GM08714 (cell line): ENCODE measurements around the gene CARD11.

ENCODE experiments used
- H3K4me3 ChIP-seq: fragments of 200-500 bp; sonication (Bioruptor generic); 2 replicates; pipeline ENCODE4 v1.5.1; 2014; ENCODE audit warnings: mild to moderate bottlenecking, low read length, inconsistent platforms
- ZNF274 ChIP-seq: IDR thresholded peaks from 2 replicates; pipeline ENCODE4 v1.6.1; 2012; ENCODE audit warnings: mild to moderate bottlenecking, low read depth, low read length

CARD11 gene

DNA sequence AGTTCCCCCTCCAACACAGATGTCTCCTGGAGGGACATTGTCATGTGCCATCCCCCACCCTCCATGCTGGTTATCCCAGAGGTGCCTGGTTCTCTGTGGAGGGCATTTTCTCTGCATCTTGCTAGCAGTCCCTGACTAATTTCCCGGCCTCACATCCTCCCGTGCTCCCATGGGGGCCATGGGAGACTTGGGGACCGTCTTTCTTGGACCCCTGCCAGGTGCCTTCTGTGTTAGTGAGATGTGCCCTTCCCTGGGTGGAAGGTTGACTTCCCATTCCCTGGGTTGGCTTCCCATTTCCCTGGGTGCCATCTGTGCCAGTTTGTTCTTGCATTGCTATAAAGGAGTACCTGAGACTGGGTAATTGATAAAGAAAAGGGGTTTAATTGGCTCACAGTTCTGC is 177.1 kb downstream of the CARD11 start:
- TF ChIP-seq ZNF274: no peak
- H3K4me3 ChIP-seq: no peak overlapping the region

GRCh38 chr7:2864999-2865670 is 178.5 kb downstream of the CARD11 start:
- H3K4me3 ChIP-seq: no peak overlapping the region
- no peak for TF ChIP-seq ZNF274

DNA sequence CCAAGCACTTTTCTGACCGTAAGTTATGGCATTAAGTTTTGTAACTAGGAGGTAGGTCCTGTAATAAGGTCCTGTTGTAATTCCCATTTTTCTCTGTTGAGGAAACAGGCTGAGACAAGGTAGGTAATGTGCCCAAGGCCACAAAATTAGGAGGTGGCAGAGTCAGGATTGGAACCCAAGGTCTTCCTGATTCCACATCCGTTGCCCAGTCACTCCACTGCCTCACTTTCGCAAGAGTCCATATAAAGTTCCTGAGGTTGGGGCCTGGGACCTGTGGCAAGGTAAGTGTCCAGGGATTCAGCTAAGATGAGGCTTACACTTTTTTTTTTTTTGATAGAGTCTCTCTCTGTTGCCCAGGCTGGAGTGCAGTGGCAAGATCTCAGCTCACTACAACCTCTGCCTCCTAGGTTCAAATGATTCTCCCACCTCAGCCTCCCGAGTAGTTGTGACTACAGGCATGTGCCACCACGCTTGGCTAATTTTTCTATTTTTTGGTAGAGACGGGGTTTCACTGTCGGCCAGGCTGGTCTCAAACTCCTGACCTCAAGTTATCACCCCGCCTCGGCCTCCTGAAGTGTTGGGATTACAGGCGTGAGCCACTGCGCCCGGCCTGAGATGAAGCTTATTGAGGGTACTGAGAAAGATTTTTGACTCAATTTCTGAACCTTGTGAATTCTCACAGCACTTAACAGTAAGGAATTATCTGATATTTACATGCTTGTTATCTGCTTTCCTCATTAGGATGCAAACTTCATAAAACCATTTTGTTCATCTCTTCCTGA is 179.3 kb downstream of the CARD11 start:
- TF ChIP-seq ZNF274: no peak
- no peak overlapping the region; the same call in 1 of the 2 replicates for H3K4me3 ChIP-seq

DNA sequence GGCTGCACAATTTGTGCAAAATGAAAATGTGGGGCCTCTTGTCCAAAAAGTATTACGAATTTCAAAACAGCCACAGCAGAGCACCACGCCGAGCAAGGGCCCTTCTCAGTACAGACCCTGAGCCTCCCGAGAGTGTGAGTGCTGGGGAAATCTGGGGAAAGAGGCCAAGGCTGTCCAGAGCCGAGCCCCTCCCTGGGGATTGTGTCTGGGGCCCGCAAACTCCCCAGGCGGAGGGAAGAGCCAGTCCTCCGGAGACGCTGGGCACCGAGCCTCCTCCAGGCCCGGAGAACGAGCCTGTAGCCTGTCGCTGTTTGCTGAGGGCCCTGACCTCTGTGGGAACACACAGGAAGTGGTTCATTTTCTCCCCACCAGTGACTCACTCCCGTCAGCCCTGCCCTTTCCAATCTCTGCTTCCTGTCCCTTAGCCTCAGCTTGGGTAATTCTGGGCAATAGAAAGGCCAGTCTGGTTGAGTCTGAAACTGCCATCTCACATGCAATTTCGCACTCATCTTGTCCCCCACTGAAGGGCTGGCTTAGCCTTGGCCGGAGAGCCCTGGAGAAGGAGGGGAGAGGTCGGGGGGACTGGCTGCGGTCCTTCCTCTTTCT is 180.1 kb downstream of the CARD11 start:
- H3K4me3 ChIP-seq: peak overlapping the region; percentile 5; the same call in 1 of the 2 replicates
- no peak for TF ChIP-seq ZNF274

GRCh38 chr7:2862831-2863361 is 180.8 kb downstream of the CARD11 start:
- peak overlapping the region; percentile 5; the same call in 1 of the 2 replicates for H3K4me3 ChIP-seq
- no peak for TF ChIP-seq ZNF274

DNA sequence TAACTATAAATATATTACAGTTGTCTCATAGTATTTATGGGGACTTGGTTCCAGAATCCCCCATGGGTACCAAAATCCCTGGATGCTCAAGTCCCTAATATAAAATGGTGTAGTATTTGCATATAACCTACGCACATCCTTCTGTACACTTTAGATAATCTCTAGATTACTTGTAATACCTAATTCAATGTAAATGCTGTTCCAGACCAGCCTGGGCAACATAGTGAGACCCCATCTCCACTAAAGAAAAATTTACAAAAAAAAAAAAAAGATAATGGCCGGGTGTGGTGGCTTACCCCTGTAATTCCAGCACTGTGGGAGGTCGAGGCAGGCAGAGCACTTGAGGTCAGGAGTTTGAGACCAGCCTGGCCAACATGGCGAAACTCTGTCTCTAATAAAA is 182.2 kb downstream of the CARD11 start:
- TF ChIP-seq ZNF274: no peak
- H3K4me3 ChIP-seq: no peak overlapping the region

DNA sequence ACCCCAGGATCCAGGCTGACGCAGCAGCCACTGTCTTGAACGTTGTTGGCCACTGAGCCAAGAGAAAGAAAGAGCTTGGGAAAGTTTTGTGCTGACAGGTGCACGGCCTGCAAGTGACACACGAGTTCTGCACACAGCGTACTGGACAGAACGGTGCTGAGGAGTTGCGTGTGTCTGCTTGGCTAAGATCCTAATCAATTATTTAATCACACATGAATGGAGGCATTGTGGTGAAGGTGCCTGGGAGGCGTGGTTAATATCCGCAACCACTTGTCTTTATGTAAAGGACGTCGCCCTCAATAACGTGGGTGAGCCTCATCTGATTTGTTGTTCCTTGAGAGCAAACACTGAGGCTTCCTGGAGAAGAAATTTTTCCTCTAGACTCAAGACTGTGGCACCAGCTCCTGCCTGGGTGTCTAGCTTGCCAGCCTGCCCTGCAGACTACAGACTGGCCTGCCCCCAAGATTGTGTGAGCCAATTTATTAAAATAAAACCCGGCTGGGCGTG is 183.0 kb downstream of the CARD11 start:
- TF ChIP-seq ZNF274: no peak
- no peak overlapping the region for H3K4me3 ChIP-seq

GRCh38 chr7:2859952-2860351 is 183.7 kb downstream of the CARD11 start:
- no peak for TF ChIP-seq ZNF274
- H3K4me3 ChIP-seq: no peak overlapping the region

DNA sequence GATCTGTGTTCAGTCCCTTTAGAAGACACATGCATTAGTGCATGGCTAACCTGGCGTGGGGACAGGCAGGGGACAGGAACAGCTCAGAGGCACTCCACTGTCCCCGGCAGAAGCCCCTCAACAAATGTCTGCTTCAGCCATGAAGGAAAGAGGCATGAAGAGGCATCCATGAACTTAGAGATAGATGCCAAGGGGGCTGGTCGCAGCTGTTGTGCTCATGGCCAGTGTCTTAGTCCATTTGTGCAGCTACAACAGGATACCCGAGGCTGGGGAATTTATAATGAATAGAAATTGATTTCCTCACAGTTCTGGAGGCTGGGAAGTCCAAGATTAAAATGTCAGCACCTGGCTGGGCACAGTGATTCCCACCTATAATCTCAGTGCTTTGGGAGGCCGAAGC is 185.0 kb downstream of the CARD11 start:
- no peak for TF ChIP-seq ZNF274

DNA sequence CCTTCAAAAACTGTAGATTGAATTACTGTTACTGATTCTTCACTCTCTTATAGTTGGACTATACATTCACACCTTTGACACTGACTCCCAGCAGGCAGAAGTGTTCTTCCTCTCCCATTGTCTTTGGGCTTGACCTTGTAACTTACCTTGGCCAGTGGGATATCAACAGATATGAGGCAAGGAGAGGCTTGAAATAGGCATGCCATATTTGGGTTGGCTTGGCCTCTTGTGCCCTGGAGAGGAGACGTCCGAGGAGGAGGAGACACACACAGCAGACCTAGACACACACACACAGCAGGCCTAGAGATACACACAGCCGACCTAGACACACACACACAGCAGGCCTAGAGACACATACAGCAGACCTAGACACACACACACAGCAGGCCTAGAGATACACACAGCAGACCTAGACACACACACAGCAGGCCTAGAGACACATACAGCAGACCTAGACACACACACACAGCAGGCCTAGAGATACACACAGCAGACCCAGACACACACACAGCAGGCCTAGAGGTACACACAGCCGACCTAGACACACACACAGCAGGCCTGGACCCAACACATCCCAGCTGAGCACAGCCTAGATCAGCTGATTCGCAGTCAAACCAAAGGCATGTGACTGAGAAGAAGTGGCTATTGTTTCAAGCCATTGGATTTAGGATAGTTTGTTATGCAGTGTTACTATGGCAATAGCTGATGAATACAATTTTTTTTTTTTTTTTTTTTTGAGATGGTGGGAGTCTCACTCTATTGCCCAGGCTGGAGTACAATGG is 187.1 kb downstream of the CARD11 start:
- H3K4me3 ChIP-seq: no peak overlapping the region
- TF ChIP-seq ZNF274: no peak

More for the DNA sequence above, 185.0 kb downstream of the CARD11 start:
- no peak overlapping the region for H3K4me3 ChIP-seq
